Measurements from ENCODE around the gene CDH26. TPM values are rescaled to one million over a fixed set of nuclear protein-coding genes. Genes with fewer than 3 reads are reported as not detected.

The CDH26 gene
- total and polyA plus RNA-seq, 2 of the 13 experiments (the other 11 are each of a cell fraction or from before 2014, with no cell fraction given) = 0.40 to 1.1 TPM

GRCh38 chr20:60053125-60053817 lies 95.0 kb downstream of the CDH26 start (continued):
- no peak for TF ChIP-seq ZBTB25 (CRISPR knock-in tag; IDR thresholded peaks at IDR 0.05)
- no peak for TF ChIP-seq DRAP1 (CRISPR knock-in tag; IDR thresholded peaks at IDR 0.05)
- no peak for TF ChIP-seq ATF6 (CRISPR knock-in tag; conservative IDR thresholded peaks at IDR 0.05)
- no peak for TF ChIP-seq TBP (CRISPR knock-in tag; IDR thresholded peaks at IDR 0.05)
- no peak for TF ChIP-seq ZNF546 (CRISPR knock-in tag; conservative IDR thresholded peaks at IDR 0.05)
- no peak for TF ChIP-seq ZNF468 (CRISPR knock-in tag; IDR thresholded peaks at IDR 0.05)
- TF ChIP-seq SMAD9 (CRISPR knock-in tag; IDR thresholded peaks at IDR 0.05) = no peak
- no peak for TF ChIP-seq TFDP2 (CRISPR knock-in tag; IDR thresholded peaks at IDR 0.05)
- no peak for TF ChIP-seq ELF3 (CRISPR knock-in tag; IDR thresholded peaks at IDR 0.05)
- TF ChIP-seq MAX (IDR thresholded peaks at IDR 0.05) = peak; percentile 42; the same call in 1 of the 2 replicates
- TF ChIP-seq ZEB1 (IDR thresholded peaks at IDR 0.05; ENCODE audit: insufficient replicate concordance, low read depth) = no peak
- no peak for TF ChIP-seq ZNF333 (CRISPR knock-in tag; IDR thresholded peaks at IDR 0.05; ENCODE audit: borderline replicate concordance)
- peak; percentile 71 for TF ChIP-seq FOXP4 (CRISPR knock-in tag; IDR thresholded peaks at IDR 0.05)
- TF ChIP-seq TCF12 (IDR thresholded peaks at IDR 0.05) = no peak
- no peak for TF ChIP-seq TCF12 (CRISPR knock-in tag; IDR thresholded peaks at IDR 0.05)
- no peak for TF ChIP-seq ZBTB44 (CRISPR knock-in tag; IDR thresholded peaks at IDR 0.05)
- no peak for TF ChIP-seq ATF7-NPFF (CRISPR knock-in tag; IDR thresholded peaks at IDR 0.05; ENCODE audit: low read depth)
- TF ChIP-seq ZNF639 (CRISPR knock-in tag; conservative IDR thresholded peaks at IDR 0.05) = no peak
- no peak for TF ChIP-seq THAP8 (CRISPR knock-in tag; IDR thresholded peaks at IDR 0.05; ENCODE audit: borderline replicate concordance)

All from HepG2 (cell line).